ENCODE data around the gene KLF6.

- TF ChIP-seq EP300 (IDR thresholded peaks at IDR 0.05) (no peak), CTCF (IDR thresholded peaks at IDR 0.05) (no peak), POLR2A (IDR thresholded peaks at IDR 0.05) (no peak)
Observed at GRCh38 chr10:3802526-3803265, 17.7 kb upstream of the KLF6 start.
